AG04449 (cell line): ENCODE results near the gene AQP2.

ENCODE experiments used
- CTCF ChIA-PET: fragments of 350-600 bp; formaldehyde crosslinking; extraction: SDS; loops from one replicate; lab custom pipeline; 2021; ENCODE audit warnings: antibody characterized with exemption; lab: Yijun Ruan, JAX
- POLR2A ChIA-PET: fragments of 400-600, 350-600 bp; formaldehyde crosslinking; extraction: SDS; loops from one replicate; lab custom pipeline; 2020; ENCODE audit warnings: antibody characterized with exemption, inconsistent platforms; lab: Yijun Ruan, JAX
- DNase-seq: peaks from one replicate; pipeline ENCODE4 v3.0.0-alpha.2; 2010; ENCODE audit warnings: low read depth, low spot score
- H3K4me3 ChIP-seq: 2 replicates; pipeline ENCODE4 v1.5.1; 2011; ENCODE audit warnings: low read depth, mild to moderate bottlenecking, control low read depth, low read length
- CTCF ChIP-seq: IDR thresholded peaks from one replicate; pipeline ENCODE4 v1.5.1; 2011; ENCODE audit warnings: mild to moderate bottlenecking, moderate library complexity, low read length, control low read depth, inconsistent platforms; ENCODE audit not compliant: insufficient read depth; ENCODE audit errors: missing control alignments

AQP2 gene

GRCh38 chr12:49976557-49976956, 26.0 kb downstream of the AQP2 start:
- ChIA-PET POLR2A (no interaction called here), CTCF (interaction anchor here (0.7 to 26.8 kb wide), 9 partner anchors 4 to 136 kb away, joined by 3 to 1042 read pairs (median 5); partner anchors contain the start of genes AQP6 and COX14)

GRCh38 chr12:49978125-49978524, 27.6 kb downstream of the AQP2 start:
- H3K4me3 ChIP-seq: no peak overlapping the region
- ChIA-PET CTCF (interaction anchor here (2.0 to 26.8 kb wide), 5 partner anchors 9 to 91 kb away, joined by 9 to 1042 read pairs (median 274); partner anchors contain the start of gene AQP6), POLR2A (no interaction called here)
- no peak for TF ChIP-seq CTCF
- DNase-seq: no peak

More at GRCh38 chr12:49976557-49976956, 26.0 kb downstream of the AQP2 start:
- no peak overlapping the region for H3K4me3 ChIP-seq
- no peak for TF ChIP-seq CTCF
- no peak for DNase-seq

GRCh38 chr12:49979016-49979586, 28.6 kb downstream of the AQP2 start:
- ChIA-PET POLR2A (no interaction called here), CTCF (interaction anchor here (1.1 to 26.8 kb wide), 9 partner anchors 9 to 112 kb away, joined by 3 to 1042 read pairs (median 11); partner anchors contain the start of gene AQP6)
- no peak for TF ChIP-seq CTCF
- DNase-seq: no peak
- no peak overlapping the region for H3K4me3 ChIP-seq

- no peak for TF ChIP-seq CTCF
- H3K4me3 ChIP-seq: no peak overlapping the region
- DNase-seq: no peak
- POLR2A ChIA-PET: no interaction called here
- CTCF ChIA-PET: interaction anchor here (1.1 to 26.8 kb wide), 11 partner anchors 10 to 112 kb away, joined by 3 to 1042 read pairs (median 10); partner anchors contain the start of gene AQP6
Observed at GRCh38 chr12:49979791-49980190, 29.3 kb downstream of the AQP2 start.

GRCh38 chr12:49980501-49981349, 30.2 kb downstream of the AQP2 start:
- DNase-seq: no peak
- ChIA-PET CTCF (interaction anchor here (0.7 to 26.8 kb wide), 12 partner anchors 11 to 203 kb away, joined by 3 to 1042 read pairs (median 10); partner anchors contain the start of gene AQP6), POLR2A (no interaction called here)
- no peak for TF ChIP-seq CTCF
- H3K4me3 ChIP-seq: no peak overlapping the region
